ENCODE measurements around the gene TMEM156.

- no peak for TF ChIP-seq RAD21 (IDR thresholded peaks at IDR 0.05; ENCODE audit: low read length)
- no peak for TF ChIP-seq POLR2AphosphoS5 (IDR thresholded peaks at IDR 0.05; ENCODE audit: low read depth, low read length)
- no peak for TF ChIP-seq CTCF (IDR thresholded peaks at IDR 0.05)
- TF ChIP-seq EZH2phosphoT487 (IDR thresholded peaks at IDR 0.05; ENCODE audit: borderline replicate concordance, low read depth) = no peak
- TF ChIP-seq TEAD4 (IDR thresholded peaks at IDR 0.05; ENCODE audit: borderline replicate concordance, insufficient read depth) = no peak
- no peak for TF ChIP-seq JUND (IDR thresholded peaks at IDR 0.05)
- no peak for TF ChIP-seq MAX (IDR thresholded peaks at IDR 0.05; ENCODE audit: low read depth)
- TF ChIP-seq RXRA (IDR thresholded peaks at IDR 0.05; ENCODE audit: borderline replicate concordance, low read depth) = no peak
- no peak for TF ChIP-seq EP300 (IDR thresholded peaks at IDR 0.05; ENCODE audit: borderline replicate concordance in 1 of 2, low read depth in 1 of 2, low read length in 1 of 2)
- TF ChIP-seq USF2 (IDR thresholded peaks at IDR 0.05; ENCODE audit: borderline replicate concordance, low read depth, low read length) = no peak
- no peak for TF ChIP-seq FOXM1 (IDR thresholded peaks at IDR 0.05; ENCODE audit: low read depth)
- no peak for TF ChIP-seq RFX5 (IDR thresholded peaks at IDR 0.05; ENCODE audit: low read length)
These were observed 103.2 kb downstream of the TMEM156 start for GRCh38 chr4:38928974-38929373.
